Retinal pigment epithelial cell (primary cell): ENCODE results near the gene PAK4.
"Not testable (repeated sequence)": the region's sequence is repeated elsewhere in the genome, so short reads cannot be mapped to it uniquely, and the experiment has no call there.

Source experiments
- DNase-seq: peaks from one replicate; pipeline ENCODE4 v3.0.0-alpha.2; 2010; ENCODE audit warnings: low read depth
- H3K4me3 ChIP-seq: 2 replicates; pipeline ENCODE4 v1.5.1; 2011; ENCODE audit warnings: mild to moderate bottlenecking, low read length, control low read depth, moderate library complexity
- CTCF ChIP-seq: conservative IDR thresholded peaks from 2 replicates; pipeline ENCODE4 v1.5.1; 2011; ENCODE audit warnings: low read depth, low read length, control low read depth, inconsistent platforms

PAK4 gene

GRCh38 chr19:39211731-39212374 is 86.3 kb downstream of the PAK4 start:
- TF ChIP-seq CTCF, result no peak
- H3K4me3 ChIP-seq, result no peak overlapping the region
- DNase-seq, result no peak

GRCh38 chr19:39212375-39212742 is 86.8 kb downstream of the PAK4 start:
- peak; percentile 38 for TF ChIP-seq CTCF
- DNase-seq, result no peak
- H3K4me3 ChIP-seq, result no peak overlapping the region

GRCh38 chr19:39215323-39215722 is 89.7 kb downstream of the PAK4 start:
- not testable (repeated sequence) for DNase-seq, H3K4me3 ChIP-seq

GRCh38 chr19:39217094-39217493 is 91.5 kb downstream of the PAK4 start:
- H3K4me3 ChIP-seq, result no peak overlapping the region
- no peak for DNase-seq
- TF ChIP-seq CTCF, result no peak

GRCh38 chr19:39218230-39219007 is 92.8 kb downstream of the PAK4 start:
- no peak overlapping the region for H3K4me3 ChIP-seq
- no peak for DNase-seq
- no peak for TF ChIP-seq CTCF

- H3K4me3 ChIP-seq, DNase-seq: not testable (repeated sequence)
Measured at GRCh38 chr19:39219108-39219507, 93.5 kb downstream of the PAK4 start.

- DNase-seq, result no peak
- TF ChIP-seq CTCF, result no peak
- H3K4me3 ChIP-seq, result no peak overlapping the region
Measured at GRCh38 chr19:39223703-39224279, 98.2 kb downstream of the PAK4 start.

- no peak for DNase-seq
- no peak for TF ChIP-seq CTCF
- H3K4me3 ChIP-seq, result no peak overlapping the region
Measured at GRCh38 chr19:39224910-39225309, 99.3 kb downstream of the PAK4 start.
